Ascending aorta (tissue), 2 donors: Measurements from ENCODE around the gene NUSAP1. TPM values are rescaled to one million over a fixed set of nuclear protein-coding genes. Genes with fewer than 3 reads are reported as not detected.
"Not testable (repeated sequence)": the region's sequence is repeated elsewhere in the genome, so short reads cannot be mapped to it uniquely, and the experiment has no call there.

Source experiments
- DNase-seq, 2 donors: peaks; one replicate each; pipeline ENCODE4 v3.0.0-alpha.2; 2019; ENCODE audit warnings: low spot score in 2 of 2
- H3K27ac ChIP-seq, 2 donors: fragments of 200-600 bp; sonication (generic); one replicate each; pipeline ENCODE4 v1.5.1; 2016 to 2017; ENCODE audit warnings: mild to moderate bottlenecking in 1 of 2
- H3K27me3 ChIP-seq: fragments of 200-600 bp; sonication (generic); one replicate; pipeline ENCODE4 v1.5.1; 2017
- H3K36me3 ChIP-seq, 2 donors: fragments of 200-600 bp; sonication (generic); one replicate each; pipeline ENCODE4 v1.5.1; 2016
- H3K4me1 ChIP-seq, 2 donors: fragments of 200-600 bp; sonication (generic); one replicate each; pipeline ENCODE4 v1.5.1; 2016 to 2017; ENCODE audit warnings: mild to moderate bottlenecking in 1 of 2
- H3K4me3 ChIP-seq, 2 donors: fragments of 200-600 bp; sonication (generic); one replicate each; pipeline ENCODE4 v1.5.1; 2016 to 2017; ENCODE audit warnings: mild to moderate bottlenecking in 1 of 2
- H3K9me3 ChIP-seq, 2 donors: fragments of 200-600 bp; sonication (generic); one replicate each; pipeline ENCODE4 v1.5.1; 2016
- CTCF ChIP-seq, 3 experiments: fragments of 200-600 bp in 2 of 3; fragments of 450-650 bp in 1 of 3; sonication (generic) in 2 of 3; IDR thresholded peaks; one replicate each; pipeline ENCODE4 v1.5.1; 2016 to 2019; ENCODE audit warnings: antibody characterized with exemption in 3 of 3, mild to moderate bottlenecking in 1 of 3, moderate library complexity in 1 of 3
- intact Hi-C: fragments of 100-400 bp; cut with DNase I; formaldehyde crosslinking; loops from one replicate; pipeline ENCODE4 v1.15.1; 2023
- total RNA-seq: library from RNA; depleted of rRNA; stranded (reverse); fragments of >200 nt; gene quantifications from one replicate; pipeline ENCODE4 v1.1.0, GENCODE V29; 2016

Gene NUSAP1
- total RNA-seq, 1 donor from 2014 or later, result not detected

- Histone ChIP-seq H3K4me3 (no peak overlapping the region), H3K36me3 (no peaks in the 10 kb centered on the region), H3K27ac (no peak overlapping the region), H3K9me3 (no peaks in the 10 kb centered on the region), H3K27me3 (no peaks in the 10 kb centered on the region), H3K4me1 (no peaks in the 10 kb centered on the region)
- intact Hi-C loops, result no loop called here
- no peak for TF ChIP-seq CTCF (IDR thresholded peaks at IDR 0.05)
- no peak for DNase-seq
Measured at GRCh38 chr15:41350057-41350717, 17.5 kb downstream of the NUSAP1 start.

GRCh38 chr15:41354371-41354770 lies 21.7 kb downstream of the NUSAP1 start:
- no peak for TF ChIP-seq CTCF (IDR thresholded peaks at IDR 0.05)
- Histone ChIP-seq H3K27ac (no peak overlapping the region), H3K27me3 (no peaks in the 10 kb centered on the region), H3K4me3 (no peak overlapping the region), H3K36me3 (no peaks in the 10 kb centered on the region), H3K9me3 (no peaks in the 10 kb centered on the region), H3K4me1 (no peaks in the 10 kb centered on the region)
- intact Hi-C loops, result no loop called here
- no peak for DNase-seq

- H3K27me3 ChIP-seq, result no peaks in the 10 kb centered on the region
- no peak overlapping the region for H3K27ac ChIP-seq
- no peak overlapping the region for H3K4me3 ChIP-seq
- no peak for TF ChIP-seq CTCF (IDR thresholded peaks at IDR 0.05)
- intact Hi-C loops, result no loop called here
- H3K9me3 ChIP-seq, result no peaks in the 10 kb centered on the region
- no peak for DNase-seq
- H3K4me1 ChIP-seq, result no peaks in the 10 kb centered on the region
- H3K36me3 ChIP-seq, result no peaks in the 10 kb centered on the region
Measured at GRCh38 chr15:41367418-41367817, 34.7 kb downstream of the NUSAP1 start.

- no peak overlapping the region for H3K27ac ChIP-seq
- no peaks in the 10 kb centered on the region for H3K9me3 ChIP-seq
- no peaks in the 10 kb centered on the region for H3K4me1 ChIP-seq
- H3K36me3 ChIP-seq, result no peaks in the 10 kb centered on the region
- no peaks in the 10 kb centered on the region for H3K27me3 ChIP-seq
- no peak for TF ChIP-seq CTCF (IDR thresholded peaks at IDR 0.05)
- DNase-seq, result no peak
- intact Hi-C loops, result no loop called here
- no peak overlapping the region for H3K4me3 ChIP-seq
Measured at GRCh38 chr15:41377978-41378377, 45.3 kb downstream of the NUSAP1 start.

GRCh38 chr15:41383974-41384749 lies 51.5 kb downstream of the NUSAP1 start:
- intact Hi-C loops, H3K27me3 ChIP-seq, H3K9me3 ChIP-seq, H3K27ac ChIP-seq, DNase-seq, H3K4me1 ChIP-seq, H3K4me3 ChIP-seq: not testable (repeated sequence)
- peaks cover 13 to 28% of the 10 kb centered on the region in 2 donors for H3K36me3 ChIP-seq

- no peak for DNase-seq
- Histone ChIP-seq H3K27ac (no peak overlapping the region), H3K27me3 (no peaks in the 10 kb centered on the region), H3K9me3 (no peaks in the 10 kb centered on the region), H3K4me1 (no peaks in the 10 kb centered on the region), H3K36me3 (peaks cover 22 to 39% of the 10 kb centered on the region in 2 donors), H3K4me3 (no peak overlapping the region)
- TF ChIP-seq CTCF (IDR thresholded peaks at IDR 0.05), result no peak
- intact Hi-C loops, result no loop called here
Measured at GRCh38 chr15:41387646-41388045, 55.0 kb downstream of the NUSAP1 start.
